Measurements from ENCODE around the gene ARFIP2.
"Not testable (repeated sequence)": the region's sequence is repeated elsewhere in the genome, so short reads cannot be mapped to it uniquely, and the experiment has no call there.

The ARFIP2 gene, protein sequence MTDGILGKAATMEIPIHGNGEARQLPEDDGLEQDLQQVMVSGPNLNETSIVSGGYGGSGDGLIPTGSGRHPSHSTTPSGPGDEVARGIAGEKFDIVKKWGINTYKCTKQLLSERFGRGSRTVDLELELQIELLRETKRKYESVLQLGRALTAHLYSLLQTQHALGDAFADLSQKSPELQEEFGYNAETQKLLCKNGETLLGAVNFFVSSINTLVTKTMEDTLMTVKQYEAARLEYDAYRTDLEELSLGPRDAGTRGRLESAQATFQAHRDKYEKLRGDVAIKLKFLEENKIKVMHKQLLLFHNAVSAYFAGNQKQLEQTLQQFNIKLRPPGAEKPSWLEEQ

GRCh38 chr11:6481012-6481923, at the start of gene ARFIP2, which contains the start of gene TIMM10B:
TSS of gene ARFIP2 (minus strand) at chr11:6481331. CDS start at chr11:6480421, 910 bp downstream.
TSS of gene TIMM10B (plus strand) at chr11:6481501. CDS start at chr11:6481517, 16 bp downstream.
- TF ChIP-seq FOXP2 (optimal IDR thresholded peaks at IDR 0.05; ENCODE audit: control extremely low read depth, extremely low read length, insufficient read depth) (peak; percentile 52), EZH2 (IDR thresholded peaks at IDR 0.05) (no peak), POLR2AphosphoS5 (IDR thresholded peaks at IDR 0.05; ENCODE audit: borderline replicate concordance, low read depth, low read length) (peak; percentile 91)

GRCh38 chr11:6530848-6531247, 49.7 kb upstream of the ARFIP2 start:
- DNase-seq (ENCODE audit: low read depth, low spot score): no peak
- TF ChIP-seq POLR2AphosphoS5 (IDR thresholded peaks at IDR 0.05; ENCODE audit: borderline replicate concordance, low read depth, low read length) (no peak), EZH2 (IDR thresholded peaks at IDR 0.05) (no peak), FOXP2 (optimal IDR thresholded peaks at IDR 0.05; ENCODE audit: control extremely low read depth, extremely low read length, insufficient read depth) (no peak)
- H3K27ac ChIP-seq: no peak overlapping the region
- no peaks in the 10 kb centered on the region for H3K9me3 ChIP-seq (ENCODE audit: low read depth, low read length)
- H3K36me3 ChIP-seq (ENCODE audit: insufficient read depth, low read length): peaks cover 13% of the 10 kb centered on the region; the same call in 1 of the 2 replicates
- no peak overlapping the region for H3K9ac ChIP-seq (ENCODE audit: insufficient read length)
- no peak overlapping the region for H3K4me3 ChIP-seq

More at GRCh38 chr11:6481012-6481923, at the start of gene ARFIP2, which contains the start of gene TIMM10B:
- Histone ChIP-seq H3K4me3 (peak within 1 kb of the TSS; percentile 98), H3K36me3 (ENCODE audit: insufficient read depth, low read length) (peaks cover 75% of the 10 kb centered on the region), H3K9me3 (ENCODE audit: low read depth, low read length) (no peaks in the 10 kb centered on the region), H3K9ac (ENCODE audit: insufficient read length) (peak within 1 kb of the TSS; percentile 87), H3K27ac (peak within 1 kb of the TSS; percentile 89)
- DNase-seq (ENCODE audit: low read depth, low spot score): peak; percentile 77

GRCh38 chr11:6529266-6529665, 48.1 kb upstream of the ARFIP2 start:
- Histone ChIP-seq H3K36me3 (ENCODE audit: insufficient read depth, low read length) (peaks cover 12% of the 10 kb centered on the region), H3K9ac (ENCODE audit: insufficient read length) (no peak overlapping the region), H3K4me3 (no peak overlapping the region), H3K9me3 (ENCODE audit: low read depth, low read length) (no peaks in the 10 kb centered on the region), H3K27ac (no peak overlapping the region)
- no peak for TF ChIP-seq EZH2 (IDR thresholded peaks at IDR 0.05)
- TF ChIP-seq POLR2AphosphoS5 (IDR thresholded peaks at IDR 0.05; ENCODE audit: borderline replicate concordance, low read depth, low read length): no peak
- DNase-seq (ENCODE audit: low read depth, low spot score): no peak

- TF ChIP-seq EZH2 (IDR thresholded peaks at IDR 0.05) (no peak), POLR2AphosphoS5 (IDR thresholded peaks at IDR 0.05; ENCODE audit: borderline replicate concordance, low read depth, low read length) (no peak), FOXP2 (optimal IDR thresholded peaks at IDR 0.05; ENCODE audit: control extremely low read depth, extremely low read length, insufficient read depth) (no peak)
- Histone ChIP-seq H3K27ac (no peak overlapping the region), H3K9me3 (ENCODE audit: low read depth, low read length) (no peaks in the 10 kb centered on the region), H3K36me3 (ENCODE audit: insufficient read depth, low read length) (peaks cover 16% of the 10 kb centered on the region), H3K9ac (ENCODE audit: insufficient read length) (no peak overlapping the region), H3K4me3 (no peak overlapping the region)
- DNase-seq (ENCODE audit: low read depth, low spot score): no peak
These were observed 45.4 kb upstream of the ARFIP2 start for GRCh38 chr11:6526411-6527135.

GRCh38 chr11:6523253-6523652, 42.1 kb upstream of the ARFIP2 start:
- TF ChIP-seq POLR2AphosphoS5 (IDR thresholded peaks at IDR 0.05; ENCODE audit: borderline replicate concordance, low read depth, low read length) (no peak), FOXP2 (optimal IDR thresholded peaks at IDR 0.05; ENCODE audit: control extremely low read depth, extremely low read length, insufficient read depth) (no peak), EZH2 (IDR thresholded peaks at IDR 0.05) (no peak)
- Histone ChIP-seq H3K9me3 (ENCODE audit: low read depth, low read length) (no peaks in the 10 kb centered on the region), H3K4me3 (no peak overlapping the region), H3K36me3 (ENCODE audit: insufficient read depth, low read length) (peaks cover 43% of the 10 kb centered on the region), H3K27ac (no peak overlapping the region), H3K9ac (ENCODE audit: insufficient read length) (no peak overlapping the region)
- no peak for DNase-seq (ENCODE audit: low read depth, low spot score)

GRCh38 chr11:6521946-6522345, 40.8 kb upstream of the ARFIP2 start:
- not testable (repeated sequence) for H3K9me3 ChIP-seq (ENCODE audit: low read depth, low read length); H3K4me3 ChIP-seq; DNase-seq (ENCODE audit: low read depth, low spot score); H3K9ac ChIP-seq (ENCODE audit: insufficient read length); H3K27ac ChIP-seq
- H3K36me3 ChIP-seq (ENCODE audit: insufficient read depth, low read length): peaks cover 50% of the 10 kb centered on the region

- H3K4me3 ChIP-seq: no peak overlapping the region
- no peak for DNase-seq (ENCODE audit: low read depth, low spot score)
- no peak overlapping the region for H3K27ac ChIP-seq
- H3K36me3 ChIP-seq (ENCODE audit: insufficient read depth, low read length): peaks cover 58% of the 10 kb centered on the region
- H3K9me3 ChIP-seq (ENCODE audit: low read depth, low read length): no peaks in the 10 kb centered on the region
- H3K9ac ChIP-seq (ENCODE audit: insufficient read length): no peak overlapping the region
- no peak for TF ChIP-seq POLR2AphosphoS5 (IDR thresholded peaks at IDR 0.05; ENCODE audit: borderline replicate concordance, low read depth, low read length)
These were observed 39.1 kb upstream of the ARFIP2 start for GRCh38 chr11:6520265-6520664.

- DNase-seq (ENCODE audit: low read depth, low spot score): no peak
- Histone ChIP-seq H3K27ac (no peak overlapping the region), H3K9ac (ENCODE audit: insufficient read length) (no peak overlapping the region), H3K36me3 (ENCODE audit: insufficient read depth, low read length) (peaks cover 76% of the 10 kb centered on the region), H3K9me3 (ENCODE audit: low read depth, low read length) (no peaks in the 10 kb centered on the region), H3K4me3 (no peak overlapping the region)
- TF ChIP-seq EZH2 (IDR thresholded peaks at IDR 0.05) (no peak), FOXP2 (optimal IDR thresholded peaks at IDR 0.05; ENCODE audit: control extremely low read depth, extremely low read length, insufficient read depth) (no peak), POLR2AphosphoS5 (IDR thresholded peaks at IDR 0.05; ENCODE audit: borderline replicate concordance, low read depth, low read length) (no peak)
These were observed 35.7 kb upstream of the ARFIP2 start for GRCh38 chr11:6516865-6517264.

All from SK-N-MC (cell line).